GM18868 (cell line): ENCODE results near the gene P4HB.
"Not testable (repeated sequence)": the region's sequence is repeated elsewhere in the genome, so short reads cannot be mapped to it uniquely, and the experiment has no call there.

Experiments
- ATAC-seq: cut with Tn5 transposase; IDR thresholded peaks from one replicate; pipeline ENCODE4 v1.9.1; 2021; ENCODE audit warnings: mild to moderate bottlenecking, moderate library complexity; ENCODE audit not compliant: unreplicated experiment

The P4HB gene

DNA sequence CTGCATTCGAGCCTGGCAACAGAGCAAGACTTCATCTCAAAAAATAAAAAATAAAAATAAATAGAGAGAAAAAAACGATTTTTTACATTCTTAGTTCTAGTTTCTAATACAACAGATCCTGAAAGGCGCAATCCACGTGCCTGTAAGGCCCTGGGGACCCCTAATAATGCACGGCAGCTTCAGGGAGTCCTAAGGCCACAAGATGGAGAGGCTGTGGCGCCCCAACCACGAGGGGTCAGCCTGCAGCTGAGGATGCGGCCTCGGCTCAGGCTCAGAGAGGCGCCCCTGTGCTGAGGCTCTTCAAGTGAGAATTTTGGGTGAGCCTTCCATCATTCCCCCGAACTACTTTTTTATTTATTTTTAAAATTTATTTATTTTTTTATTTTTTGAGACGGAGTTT lies 10.9 kb downstream of the P4HB start:
- no peak for ATAC-seq

DNA sequence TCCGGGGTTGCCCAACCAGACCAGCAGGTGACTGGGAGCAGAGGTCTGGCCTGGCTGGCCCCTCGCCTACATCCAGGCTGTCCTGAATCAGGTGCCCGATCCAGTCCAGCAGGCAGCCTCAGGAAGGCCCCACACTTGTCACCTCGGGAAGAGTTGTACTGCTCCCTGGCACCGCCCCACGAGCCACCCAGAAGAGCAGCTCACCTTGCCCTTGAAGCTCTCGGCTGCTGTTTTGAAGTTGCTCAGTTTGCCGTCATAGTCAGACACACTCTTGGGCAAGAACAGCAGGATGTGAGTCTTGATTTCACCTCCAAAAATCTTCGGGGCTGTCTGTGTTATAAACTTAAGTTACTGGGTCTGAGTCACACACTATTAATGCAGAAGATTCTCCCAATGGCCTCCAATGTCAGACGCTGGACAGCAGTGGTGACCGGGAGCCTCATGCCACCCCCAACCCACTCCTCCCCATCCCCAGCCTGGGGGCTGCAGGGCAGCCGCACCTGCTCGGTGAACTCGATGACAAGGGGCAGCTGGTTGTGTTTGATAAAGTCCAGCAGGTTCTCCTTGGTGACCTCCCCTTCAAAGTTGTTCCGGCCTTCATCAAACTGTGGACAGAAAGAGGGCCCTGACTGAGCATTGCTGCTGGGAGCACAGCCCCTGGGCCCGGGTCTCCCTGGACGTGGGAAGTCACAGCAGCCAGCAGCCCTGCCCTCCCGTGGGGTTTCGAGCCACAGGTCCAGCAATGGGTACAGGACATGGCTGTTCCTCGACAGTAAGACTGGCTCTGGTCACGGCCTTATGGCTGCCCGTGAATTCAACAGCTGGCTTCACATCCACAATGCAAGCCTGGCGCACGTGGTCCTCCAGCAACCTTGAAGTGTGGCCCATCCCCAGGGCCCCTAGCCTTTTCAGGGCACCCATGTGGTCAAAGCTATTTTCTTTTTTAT lies 13.3 kb downstream of the P4HB start:
- no peak for ATAC-seq

DNA sequence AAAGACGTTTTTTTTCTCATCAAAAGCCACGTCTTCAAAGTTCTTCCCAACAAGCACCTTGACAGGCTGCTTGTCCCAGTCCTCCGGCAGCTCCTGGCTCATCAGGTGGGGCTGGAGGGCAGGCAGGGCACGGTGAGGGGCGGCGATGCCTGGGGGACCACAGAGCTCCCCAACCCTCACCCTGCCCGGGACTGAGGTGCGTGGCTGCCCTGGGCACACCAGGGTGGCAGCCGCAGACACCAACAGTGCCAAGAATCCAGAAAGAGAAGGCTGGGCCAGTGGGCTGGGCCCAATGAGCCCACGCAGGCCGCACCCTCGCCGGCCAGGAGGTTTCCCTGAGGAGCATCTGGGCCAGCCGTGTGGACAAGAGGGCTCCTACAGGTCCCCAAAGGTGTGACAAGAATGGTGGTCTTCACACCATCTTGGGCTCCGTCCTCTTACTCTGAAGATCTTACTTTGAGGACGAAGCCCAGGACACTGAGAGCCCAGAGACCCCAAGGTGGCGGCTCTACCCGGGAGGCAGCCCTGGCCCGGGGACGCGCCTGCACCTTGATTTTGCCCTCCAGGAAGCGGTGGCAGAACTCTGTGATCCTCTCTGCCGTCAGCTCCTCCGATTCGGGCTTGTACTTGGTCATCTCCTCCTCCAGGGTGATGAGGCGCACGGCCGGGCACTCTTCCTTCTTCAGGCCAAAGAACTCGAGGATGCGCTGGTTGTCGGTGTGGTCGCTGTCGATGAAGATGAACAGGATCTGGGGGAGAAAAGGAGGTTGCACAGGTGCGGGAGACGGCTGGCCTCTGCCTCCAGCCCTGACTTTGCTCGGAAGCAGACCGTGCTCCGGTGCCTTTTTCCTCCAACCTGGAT lies 14.2 kb downstream of the P4HB start:
- no peak for ATAC-seq

DNA sequence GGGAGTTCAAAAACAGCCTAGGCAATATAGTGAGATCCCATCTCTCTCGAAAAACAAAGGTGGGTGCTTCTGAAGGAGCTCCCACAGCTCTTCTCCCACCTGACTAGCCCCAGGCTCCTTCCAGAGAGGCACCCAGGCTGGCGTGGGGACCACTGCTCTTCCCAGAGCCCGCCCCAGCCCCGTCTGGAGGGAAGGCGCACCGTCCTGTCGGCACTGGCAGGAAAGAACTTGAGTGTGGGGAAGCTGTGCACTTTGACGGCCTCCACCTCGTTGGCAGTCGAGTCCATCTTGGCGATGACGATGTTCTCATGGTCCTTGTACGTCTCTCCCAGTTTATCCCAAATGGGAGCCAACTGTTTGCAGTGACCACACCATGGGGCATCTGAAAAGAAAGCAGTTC lies 15.0 kb downstream of the P4HB start:
- ATAC-seq, result no peak

DNA sequence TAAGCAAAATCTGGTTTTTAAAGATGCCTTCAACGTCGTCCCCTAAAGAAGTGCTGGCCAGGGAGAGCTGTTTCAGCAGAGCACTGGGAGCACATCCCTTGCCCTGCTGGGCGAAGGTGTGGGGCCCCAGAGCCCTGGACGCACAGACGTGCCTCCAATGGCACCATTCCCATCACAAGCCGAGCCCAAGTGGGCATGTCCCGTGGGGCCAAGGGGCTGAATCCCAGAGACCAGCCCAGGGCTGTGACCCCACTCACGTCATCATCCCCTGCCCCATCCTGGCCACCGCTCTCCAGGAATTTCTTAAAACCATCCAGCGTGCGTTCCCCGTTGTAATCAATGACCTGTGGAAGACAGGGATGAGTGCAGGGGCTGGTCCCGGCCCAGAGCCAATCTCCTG lies 15.4 kb downstream of the P4HB start:
- ATAC-seq, result no peak

DNA sequence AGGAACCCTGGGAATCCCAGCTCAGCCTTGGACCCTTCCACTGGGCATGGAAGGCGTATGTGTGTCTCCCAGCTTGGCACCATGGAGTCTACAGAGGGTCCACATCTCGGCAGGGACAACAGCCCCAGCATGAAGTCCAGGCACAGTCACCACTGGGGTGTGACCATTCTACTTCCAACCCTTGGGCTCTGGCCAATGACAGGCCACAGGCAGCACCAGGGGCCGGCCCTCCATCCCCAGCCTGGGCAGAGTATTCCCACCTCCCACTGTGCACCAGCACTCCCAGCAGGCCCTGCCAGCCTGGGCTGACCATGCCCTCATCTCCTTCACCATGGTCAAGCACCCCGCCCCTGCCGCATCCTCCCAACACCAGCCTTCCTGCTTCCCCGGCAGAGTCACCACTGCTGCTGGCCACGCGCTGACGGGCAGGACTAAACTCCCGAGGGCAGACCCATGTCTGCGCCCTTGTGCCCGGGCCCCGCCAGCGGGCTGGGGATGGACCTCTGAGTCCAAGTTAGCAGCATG lies 15.9 kb downstream of the P4HB start:
- ATAC-seq, result no peak

DNA sequence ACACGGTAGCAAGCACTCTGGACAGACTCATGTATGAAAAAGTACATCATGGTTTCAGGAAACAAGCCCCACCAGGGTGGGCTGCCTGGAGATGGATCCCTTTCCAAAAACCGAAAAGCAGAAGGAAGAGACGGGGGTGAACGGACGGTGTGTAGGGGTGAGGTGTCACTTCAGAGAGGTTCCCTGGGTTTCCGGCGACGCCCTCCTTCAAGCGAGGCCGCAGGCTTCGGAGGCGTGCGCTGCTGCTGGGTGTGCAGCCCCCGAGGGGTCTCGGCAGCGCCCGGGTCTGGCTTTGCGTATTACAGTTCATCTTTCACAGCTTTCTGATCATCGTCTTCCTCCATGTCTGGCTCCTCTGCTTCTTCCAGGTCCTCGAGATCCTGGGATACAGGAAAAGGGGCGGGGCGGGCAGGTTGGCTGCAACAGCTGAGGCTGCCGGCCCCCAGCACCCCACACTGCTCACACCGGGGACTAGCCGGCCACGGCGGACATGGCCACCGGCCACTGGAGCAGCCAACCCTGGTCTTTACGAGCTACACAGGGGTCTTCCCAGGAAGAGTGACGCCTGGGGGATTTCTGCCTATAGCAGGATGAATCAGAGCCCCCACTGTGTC lies 16.5 kb downstream of the P4HB start:
- ATAC-seq, result no peak

DNA sequence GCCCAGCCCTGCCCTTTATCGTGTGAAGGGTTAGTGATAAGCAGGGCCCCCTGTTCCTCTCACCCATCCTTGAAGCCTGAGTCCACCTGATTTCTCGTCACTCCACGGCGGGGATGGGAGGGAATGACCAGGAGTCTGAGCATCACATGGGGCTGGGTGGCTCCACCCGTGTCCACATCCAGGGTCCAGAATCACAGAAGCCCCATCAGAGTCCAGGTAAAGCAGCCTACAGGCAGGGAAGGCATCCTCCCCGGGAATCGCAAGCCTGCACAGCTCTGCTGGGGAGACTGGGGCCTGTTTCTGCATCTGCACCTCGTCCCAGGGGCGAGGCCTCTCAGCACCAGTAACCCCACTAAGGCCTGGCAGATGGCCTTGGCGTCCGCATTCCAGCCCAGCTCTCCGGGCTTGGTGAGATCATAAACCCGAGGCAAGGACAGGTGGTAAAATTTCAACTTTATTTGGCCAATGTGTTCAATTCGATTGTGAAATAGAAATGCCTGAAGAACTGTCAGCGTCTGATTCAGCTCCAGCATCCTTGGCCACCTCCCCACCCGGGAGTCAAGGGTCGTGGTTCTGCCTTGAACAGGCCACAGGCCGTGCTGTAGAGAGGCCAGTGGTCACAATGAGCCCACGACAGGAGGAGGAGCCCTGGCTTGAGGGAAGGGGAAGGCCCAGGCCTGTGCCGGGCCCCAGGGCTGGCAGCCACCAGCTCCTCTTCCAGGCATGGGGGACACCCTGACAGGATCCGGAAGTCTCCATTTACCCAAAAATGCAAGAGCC lies 17.4 kb downstream of the P4HB start:
- ATAC-seq, result no peak

DNA sequence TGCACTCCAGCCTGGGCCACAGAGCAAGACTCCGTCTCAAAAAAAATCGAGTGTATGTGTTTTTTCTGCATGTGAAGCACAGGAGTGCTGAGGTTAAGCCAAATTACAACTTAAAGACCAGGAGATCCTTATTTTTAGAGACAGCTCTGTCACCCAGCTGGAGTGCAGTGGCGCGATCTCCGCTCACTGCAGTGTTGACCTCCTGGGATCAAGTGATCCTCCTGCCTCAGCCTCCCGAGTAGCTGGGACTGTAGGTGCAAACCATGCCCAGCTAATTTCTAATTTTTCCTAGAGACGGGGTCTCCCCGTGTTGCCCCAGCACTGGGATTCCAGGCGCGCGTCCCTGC lies 18.0 kb downstream of the P4HB start:
- no peak for ATAC-seq

DNA sequence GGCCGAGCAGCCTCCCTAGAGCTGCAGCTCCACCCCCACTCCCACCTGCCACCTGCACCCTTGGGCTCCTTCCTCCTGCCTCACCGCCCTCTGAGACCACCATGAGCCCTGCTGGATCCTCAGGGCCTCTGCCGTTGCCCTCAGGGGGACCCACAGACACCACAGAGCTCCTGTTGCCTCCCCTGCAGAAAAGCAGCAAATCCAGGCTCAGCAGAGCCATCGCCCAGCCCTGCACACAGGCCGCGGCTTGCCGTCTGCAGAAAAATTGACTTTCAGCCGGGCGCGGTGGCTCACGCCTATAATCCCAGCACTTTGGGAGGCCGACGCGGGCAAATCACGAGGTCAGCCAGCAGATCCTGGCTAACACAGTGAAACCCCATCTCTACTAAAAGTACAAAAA lies 18.5 kb downstream of the P4HB start:
- ATAC-seq, result no peak

DNA sequence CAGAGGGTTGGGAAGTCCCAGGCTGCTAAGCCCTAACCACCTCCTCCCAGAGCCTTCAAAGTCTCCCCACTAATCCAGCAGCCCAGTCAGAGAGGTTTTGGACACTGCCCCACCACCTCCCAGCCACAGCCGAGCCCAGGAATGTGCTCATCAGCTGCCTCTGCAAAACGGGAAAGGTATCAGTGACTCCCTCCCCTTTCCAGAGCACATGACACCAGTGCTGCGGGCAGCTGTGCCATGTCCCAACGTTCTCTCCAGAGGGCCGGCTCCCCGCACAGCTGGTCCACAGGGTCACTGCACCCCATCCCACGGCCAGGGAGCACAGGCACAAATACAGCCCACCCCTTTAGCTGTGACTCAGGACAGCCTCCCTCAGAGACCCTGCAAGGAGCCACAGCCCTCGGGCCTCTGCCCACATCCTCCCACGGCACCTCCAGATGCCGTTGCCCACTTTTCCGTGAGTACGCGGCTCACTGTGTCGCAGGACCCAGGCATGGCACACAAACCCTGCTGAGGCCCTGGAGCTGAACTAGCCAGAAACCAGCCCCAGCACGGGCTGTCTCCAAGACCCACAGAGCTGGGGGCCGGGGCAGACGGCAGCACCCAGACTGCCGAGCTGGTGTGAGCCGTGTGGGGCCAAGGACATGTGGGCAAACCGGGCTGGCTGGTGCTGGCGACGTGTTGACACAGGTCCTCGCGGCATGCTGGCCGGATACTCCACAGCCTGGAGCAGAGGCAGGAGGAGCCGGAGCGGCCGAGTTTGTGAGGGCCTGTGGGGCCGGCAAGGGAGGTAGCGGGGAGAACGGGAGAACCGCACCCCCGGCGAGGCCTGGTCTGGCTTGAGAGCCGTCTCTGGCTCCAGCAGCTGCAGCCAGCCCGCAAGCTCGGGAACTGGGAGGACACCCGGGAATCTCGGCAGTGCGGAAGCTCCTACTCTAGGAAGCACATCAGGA lies 19.2 kb downstream of the P4HB start:
- no peak for ATAC-seq

DNA sequence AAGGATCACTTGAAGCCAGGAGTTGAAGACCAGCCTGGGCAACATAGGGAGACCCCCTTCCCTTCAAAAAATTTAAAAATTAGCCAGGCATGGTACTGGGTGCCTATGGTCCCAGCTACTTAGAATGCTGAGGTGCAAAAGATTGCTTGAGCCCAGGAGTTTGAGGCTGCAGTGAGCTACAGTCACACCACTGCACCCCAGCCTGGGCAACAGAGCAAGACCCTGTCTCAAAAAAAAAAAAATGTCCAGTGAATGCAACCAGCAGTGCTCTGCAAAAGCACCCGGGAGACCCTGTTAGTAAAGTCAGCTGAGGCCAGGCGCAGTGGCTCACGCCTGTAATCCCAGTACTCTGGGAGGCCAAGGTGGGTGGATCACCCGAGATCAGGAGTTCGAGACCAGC lies 20.3 kb downstream of the P4HB start:
- ATAC-seq, result not testable (repeated sequence)

DNA sequence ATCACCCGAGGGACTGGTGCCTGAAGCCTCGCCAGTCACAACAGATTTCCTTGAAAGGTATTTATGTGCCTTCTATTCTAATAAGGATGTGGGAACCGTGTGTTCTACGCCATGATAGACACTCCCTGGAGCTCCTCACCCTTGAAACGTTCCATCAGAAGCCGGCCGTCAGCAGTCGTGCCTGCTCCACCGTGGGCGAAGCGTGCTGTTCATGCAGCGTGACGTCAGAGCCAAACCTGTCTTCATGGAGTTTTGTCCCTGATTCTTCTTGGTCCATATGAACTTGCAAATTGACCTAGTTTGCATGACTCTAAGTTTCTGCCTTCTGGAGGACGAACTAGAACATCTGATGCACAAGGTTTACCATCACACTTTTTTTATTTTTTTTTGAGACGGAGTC lies 21.0 kb downstream of the P4HB start:
- no peak for ATAC-seq

DNA sequence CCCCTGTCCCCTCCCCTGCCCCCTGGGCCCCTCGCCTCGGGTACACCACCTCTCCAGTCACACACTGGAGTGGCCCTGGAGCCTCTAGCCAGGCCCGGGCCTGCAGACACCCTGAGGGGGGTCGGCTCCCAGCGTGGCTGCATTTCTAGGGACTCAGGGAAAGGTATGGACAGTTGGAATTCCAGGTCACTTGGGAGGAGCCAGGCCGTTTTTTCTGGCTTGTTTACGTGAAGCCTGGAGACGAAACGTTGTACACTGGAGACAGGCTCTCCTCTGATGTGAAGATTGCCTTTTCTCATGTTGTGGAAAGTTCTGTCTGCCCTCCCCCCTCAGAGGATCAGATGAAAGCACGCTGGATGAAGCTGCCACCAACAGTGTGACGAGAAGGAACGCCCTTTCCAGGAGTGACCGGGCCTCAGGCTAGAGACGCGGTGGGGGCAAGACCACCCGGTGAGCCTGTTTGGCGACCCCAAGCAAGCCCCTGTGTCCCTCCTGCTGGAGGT lies 21.5 kb downstream of the P4HB start:
- no peak for ATAC-seq

DNA sequence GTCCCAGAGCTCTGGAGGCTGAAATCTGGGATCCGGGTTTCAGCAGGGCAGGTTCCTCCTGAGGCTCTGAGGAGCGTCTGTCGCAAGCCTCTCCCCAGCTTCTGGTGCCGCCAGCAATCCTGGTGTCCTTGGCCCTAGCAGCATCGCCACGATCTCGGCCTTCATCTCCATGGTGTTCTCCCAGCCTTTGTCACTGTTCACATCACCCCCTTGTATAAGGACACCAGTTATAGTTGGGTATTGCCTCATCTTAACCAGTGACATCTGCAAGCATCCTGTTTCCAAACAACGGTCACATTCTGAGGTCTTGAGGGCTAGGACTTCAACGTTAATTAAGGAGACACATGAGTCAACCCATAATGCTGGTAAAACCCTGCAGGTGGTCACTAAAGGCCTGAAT lies 22.7 kb downstream of the P4HB start:
- no peak for ATAC-seq

DNA sequence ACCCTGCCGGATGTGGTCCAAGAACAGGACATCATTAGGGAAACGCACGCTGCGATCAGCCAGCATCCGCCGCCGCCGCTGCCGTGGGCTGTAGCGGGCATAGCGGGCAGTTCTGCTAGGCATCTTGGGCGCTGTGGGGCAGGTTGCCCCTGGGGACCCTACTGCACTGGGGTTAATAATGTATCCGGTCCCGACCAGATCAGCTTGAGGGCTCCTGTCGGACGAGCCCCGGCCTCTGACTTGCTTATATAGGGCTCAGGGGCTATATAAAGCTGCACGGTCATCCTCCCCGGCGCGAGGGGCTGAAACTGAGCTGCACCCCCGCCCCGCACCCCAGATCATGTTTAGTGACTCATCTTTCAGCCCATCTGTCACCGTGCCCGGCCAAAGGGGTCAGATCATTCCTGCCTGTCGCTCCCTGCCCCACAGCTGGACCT lies 25.5 kb downstream of the P4HB start, which contains the start of gene PPP1R27:
Gene PPP1R27, minus strand, starts transcription at position 220 of the 437 bp plus-strand sequence. Its CDS starts 97 bp downstream, at position 123.
- ATAC-seq, result no peak

DNA sequence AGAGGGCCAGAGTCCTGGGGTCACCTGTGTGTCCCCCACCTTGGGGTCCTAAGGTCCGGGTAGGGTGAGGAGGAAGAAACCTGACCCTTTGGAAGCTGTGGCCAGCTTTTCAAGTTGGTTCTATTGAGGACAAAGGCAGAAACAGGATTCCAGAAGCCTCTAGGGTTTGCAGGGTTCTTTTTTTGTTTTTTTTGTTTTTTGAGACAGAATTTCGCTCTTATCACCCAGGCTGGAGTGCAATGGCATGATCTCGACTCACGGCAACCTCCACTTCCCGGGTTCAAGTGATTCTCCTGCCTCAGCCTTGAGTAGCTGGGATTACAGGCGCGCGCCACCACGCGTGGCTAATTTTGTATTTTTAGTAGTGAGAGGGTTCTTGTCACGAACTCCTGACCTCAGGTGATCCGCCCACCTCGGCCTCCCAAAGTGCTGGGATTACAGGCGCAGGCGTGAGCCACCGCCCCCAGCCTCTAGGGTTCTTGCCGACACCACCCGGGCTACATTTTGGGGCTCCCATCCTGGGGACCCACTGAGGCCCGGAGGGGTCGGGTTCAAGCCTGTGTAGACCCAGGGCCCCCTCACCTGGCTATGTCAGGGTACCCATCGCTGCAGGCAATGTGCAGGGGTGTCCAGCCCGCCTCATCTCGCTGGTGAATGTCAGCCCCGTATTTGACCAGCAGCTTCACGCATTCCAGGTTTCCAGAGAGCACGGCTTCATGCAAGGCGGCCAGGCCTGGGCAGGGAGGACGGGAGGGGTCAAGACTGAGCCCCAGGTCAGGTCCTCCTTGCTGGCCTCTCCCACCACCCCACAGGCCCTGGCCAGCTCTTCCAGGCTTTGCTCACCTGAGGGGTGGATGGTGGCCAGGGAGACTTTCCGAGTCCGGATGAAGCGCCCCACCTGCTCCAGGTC lies 26.2 kb downstream of the P4HB start:
- ATAC-seq, result no peak
